22Rv1 (cell line): ENCODE data around the gene ITPK1.

ENCODE experiments used
- H3K27ac ChIP-seq: fragments of 450-650 bp; 2 replicates; pipeline ENCODE4 v1.5.1; 2017
- ZFX ChIP-seq: fragments of 450-650 bp; IDR thresholded peaks from 2 replicates; pipeline ENCODE4 v1.6.1; 2017; ENCODE audit warnings: antibody characterized with exemption, borderline replicate concordance
- TF ChIP-seq, protein P1 (sequence below): fragments of 450-650 bp; IDR thresholded peaks from 2 replicates; pipeline ENCODE4 v1.5.1; 2017; ENCODE audit warnings: mild to moderate bottlenecking

Gene ITPK1

DNA sequence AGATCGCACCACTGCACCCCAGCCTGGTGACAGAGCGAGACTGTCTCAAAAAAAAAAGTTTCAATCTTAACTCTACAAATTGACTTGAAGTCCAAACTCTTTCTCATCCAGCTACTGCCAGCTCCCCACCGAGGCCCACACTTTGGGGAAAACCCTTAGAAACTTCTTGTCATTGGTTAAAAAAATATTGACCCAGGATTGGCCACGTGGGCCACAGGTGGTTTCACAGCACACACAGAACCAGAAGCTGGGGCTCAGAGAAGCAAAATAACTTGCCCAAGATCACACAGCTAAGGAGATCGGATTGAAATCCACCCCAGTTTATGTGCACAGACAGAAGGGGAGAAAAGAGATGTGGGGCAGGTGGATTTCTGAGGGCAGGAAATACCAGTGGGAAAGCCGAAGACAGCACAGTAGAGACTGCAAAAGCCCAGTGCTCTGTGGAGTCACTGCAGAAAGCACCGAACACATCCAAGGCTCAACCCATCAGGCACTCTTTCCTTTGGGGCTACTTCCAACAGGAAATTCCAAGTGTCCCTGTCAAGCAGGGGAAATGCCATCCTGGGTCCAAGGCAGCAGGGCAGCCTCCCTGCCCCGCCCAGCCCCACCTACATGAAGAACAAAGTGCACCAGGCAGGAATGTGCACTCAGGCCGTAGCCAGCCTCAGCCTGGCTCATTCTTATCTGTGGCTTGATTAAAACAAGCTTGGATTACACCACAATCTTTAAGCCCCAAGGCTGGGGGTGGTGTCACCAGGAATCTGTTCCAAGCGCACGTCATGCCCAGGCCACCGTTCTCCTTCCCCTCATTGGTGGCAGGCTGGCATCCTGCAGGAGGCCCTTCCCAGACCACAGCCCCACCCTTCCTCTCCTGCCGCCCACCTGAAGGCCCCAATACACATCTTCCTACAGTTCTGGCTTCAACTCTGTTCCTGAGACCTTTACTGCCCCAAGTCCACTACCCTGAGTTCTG, 72.5 kb downstream of the ITPK1 start:
- no peak for TF ChIP-seq ZFX
- TF ChIP-seq, protein P1, sequence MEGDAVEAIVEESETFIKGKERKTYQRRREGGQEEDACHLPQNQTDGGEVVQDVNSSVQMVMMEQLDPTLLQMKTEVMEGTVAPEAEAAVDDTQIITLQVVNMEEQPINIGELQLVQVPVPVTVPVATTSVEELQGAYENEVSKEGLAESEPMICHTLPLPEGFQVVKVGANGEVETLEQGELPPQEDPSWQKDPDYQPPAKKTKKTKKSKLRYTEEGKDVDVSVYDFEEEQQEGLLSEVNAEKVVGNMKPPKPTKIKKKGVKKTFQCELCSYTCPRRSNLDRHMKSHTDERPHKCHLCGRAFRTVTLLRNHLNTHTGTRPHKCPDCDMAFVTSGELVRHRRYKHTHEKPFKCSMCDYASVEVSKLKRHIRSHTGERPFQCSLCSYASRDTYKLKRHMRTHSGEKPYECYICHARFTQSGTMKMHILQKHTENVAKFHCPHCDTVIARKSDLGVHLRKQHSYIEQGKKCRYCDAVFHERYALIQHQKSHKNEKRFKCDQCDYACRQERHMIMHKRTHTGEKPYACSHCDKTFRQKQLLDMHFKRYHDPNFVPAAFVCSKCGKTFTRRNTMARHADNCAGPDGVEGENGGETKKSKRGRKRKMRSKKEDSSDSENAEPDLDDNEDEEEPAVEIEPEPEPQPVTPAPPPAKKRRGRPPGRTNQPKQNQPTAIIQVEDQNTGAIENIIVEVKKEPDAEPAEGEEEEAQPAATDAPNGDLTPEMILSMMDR: no peak
- peak overlapping the region; percentile 81 for H3K27ac ChIP-seq

DNA sequence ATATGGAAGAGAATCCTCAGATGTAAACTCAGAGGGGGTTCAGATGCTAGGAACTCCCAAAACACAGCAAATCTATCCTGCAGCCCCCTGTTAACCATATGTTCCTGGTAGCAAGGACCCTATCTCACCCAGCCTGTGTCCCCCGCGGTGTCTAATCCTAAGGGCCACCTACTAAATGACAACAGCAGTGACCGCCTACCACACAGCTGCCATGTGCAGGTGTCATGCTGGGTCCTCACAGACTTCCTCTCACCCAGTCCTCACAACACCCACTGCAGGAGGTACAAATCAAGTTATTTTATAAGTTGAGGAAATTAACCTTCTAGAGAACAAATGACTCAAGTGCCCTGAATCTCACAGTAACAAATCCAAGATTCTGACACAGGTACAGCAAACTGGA, 73.9 kb downstream of the ITPK1 start:
- TF ChIP-seq ZFX: no peak
- TF ChIP-seq, protein P1: no peak
- H3K27ac ChIP-seq: no peak overlapping the region

DNA sequence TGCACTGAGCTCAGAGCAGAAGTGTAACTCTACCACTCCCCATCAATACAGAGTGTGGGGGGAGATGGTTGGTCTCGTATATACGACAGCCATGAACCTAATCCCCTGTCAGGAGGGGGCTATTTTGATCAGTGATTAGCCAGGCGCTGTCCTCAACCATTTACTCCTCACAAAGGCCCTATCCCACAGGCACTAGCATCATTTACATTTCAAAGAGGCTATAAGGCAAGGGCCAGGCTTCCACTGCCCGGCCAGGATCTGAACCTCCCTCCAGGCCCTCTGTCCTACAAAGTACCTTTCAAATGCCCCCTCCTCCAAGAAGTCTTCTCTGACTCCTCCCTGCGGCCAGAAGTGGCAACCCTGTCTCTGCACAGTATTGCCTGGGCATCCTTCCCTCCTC, 74.7 kb downstream of the ITPK1 start:
- no peak overlapping the region for H3K27ac ChIP-seq
- TF ChIP-seq ZFX: no peak
- TF ChIP-seq, protein P1: no peak

DNA sequence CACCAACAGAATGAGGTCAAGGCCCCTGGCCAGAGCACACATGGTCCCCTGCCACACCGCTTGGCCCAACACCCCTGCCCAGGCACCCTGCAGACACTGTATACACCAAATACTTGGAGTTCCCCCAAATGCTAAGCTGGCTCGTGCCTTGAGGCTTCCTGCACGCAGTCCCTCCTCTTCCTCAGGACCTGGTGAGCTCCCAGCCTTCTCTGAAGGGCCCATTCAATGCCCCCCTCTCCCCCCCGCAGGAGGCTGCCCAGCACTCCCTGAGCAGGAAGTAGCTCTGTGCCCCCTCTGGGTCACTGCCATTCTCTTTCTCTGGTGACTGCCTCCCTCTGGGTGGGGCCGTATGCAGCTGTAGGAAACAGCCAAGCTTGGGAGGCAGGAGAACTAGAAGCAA, 75.3 kb downstream of the ITPK1 start:
- no peak overlapping the region for H3K27ac ChIP-seq

DNA sequence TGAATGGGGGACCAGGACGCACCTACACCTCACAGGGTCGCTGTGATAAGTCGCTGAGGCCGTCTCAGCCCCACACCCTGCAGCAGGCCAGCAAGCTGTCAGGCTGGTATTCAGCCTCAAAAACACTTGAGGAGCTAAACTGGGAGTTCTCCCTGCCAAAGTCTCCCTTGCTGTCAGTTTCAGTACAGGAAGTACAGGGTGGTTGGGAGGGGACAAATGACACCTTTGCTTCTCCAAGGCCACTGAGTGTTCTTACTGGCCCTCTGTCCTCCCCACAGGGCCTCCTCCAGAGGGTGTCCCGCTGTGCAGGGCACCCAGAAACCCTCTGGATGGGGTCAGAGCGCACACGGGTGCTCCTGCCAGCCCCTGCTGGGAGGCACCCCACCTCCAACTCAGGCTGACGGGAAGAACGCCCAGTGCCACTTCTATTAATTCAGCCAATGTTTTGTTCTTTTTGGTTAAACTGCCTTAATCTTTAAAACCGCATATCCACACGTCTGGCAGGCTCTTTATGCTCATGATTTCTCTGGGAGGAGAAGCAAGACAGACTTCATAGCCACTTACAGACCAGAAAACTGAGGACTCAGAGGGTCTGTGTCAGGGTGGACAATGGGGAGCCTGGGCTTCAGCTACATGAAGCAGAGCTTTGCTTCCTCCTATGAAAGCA, 75.9 kb downstream of the ITPK1 start:
- H3K27ac ChIP-seq: no peak overlapping the region
- no peak for TF ChIP-seq ZFX
- TF ChIP-seq, protein P1: no peak

More for the DNA sequence above, 75.3 kb downstream of the ITPK1 start:
- no peak for TF ChIP-seq ZFX
- TF ChIP-seq, protein P1: no peak

DNA sequence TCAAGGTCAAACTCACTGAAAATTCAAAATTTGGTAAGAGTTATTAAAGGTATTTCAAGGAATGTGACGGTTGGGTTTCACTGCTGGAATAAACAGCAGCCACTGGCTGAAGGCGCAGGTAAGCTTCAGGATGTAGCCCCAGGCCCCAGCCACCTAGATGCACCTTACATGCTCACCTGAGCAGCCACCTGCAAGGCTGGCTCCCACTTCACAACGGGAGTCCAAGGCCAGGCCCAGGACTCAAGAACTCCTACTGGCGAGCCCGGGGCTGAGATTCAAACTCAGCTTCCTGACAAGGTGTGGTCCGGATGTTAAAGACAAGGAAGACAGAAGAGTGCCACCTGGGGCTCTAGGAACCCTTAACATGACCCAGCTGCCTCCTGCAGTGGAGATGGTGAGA, 78.4 kb downstream of the ITPK1 start:
- no peak overlapping the region for H3K27ac ChIP-seq

More for the DNA sequence above, 78.4 kb downstream of the ITPK1 start:
- TF ChIP-seq ZFX: no peak
- TF ChIP-seq, protein P1: no peak
